ENCODE results near the gene LMAN2.

DNA sequence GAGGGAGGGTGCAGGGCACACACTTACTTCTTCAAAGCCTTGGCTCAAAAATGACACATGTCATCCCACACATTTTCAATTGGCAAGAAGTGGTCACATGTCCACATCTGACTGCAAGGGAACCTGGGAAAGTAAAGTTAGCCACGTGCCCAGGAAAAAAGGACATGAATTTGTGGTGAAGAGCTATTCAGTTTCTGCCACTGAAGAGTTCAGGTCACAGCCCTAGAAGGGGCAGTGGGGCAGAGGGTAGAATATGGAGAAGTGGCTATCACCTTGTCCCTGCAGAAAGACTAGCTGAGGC, 4.3 kb upstream of the LMAN2 start:
- TF ChIP-seq CTCF (IDR thresholded peaks at IDR 0.05; ENCODE audit: low read depth, low read length, poor library complexity, severe bottlenecking) (no peak), EZH2phosphoT487 (IDR thresholded peaks at IDR 0.05; ENCODE audit: borderline replicate concordance, low read length) (no peak)
